Ishikawa (cell line): Measurements from ENCODE around the gene BTN3A1.

Experiments used
- CEBPB ChIP-seq: IDR thresholded peaks from 2 replicates; pipeline ENCODE4 v1.6.1; 2012
- CREB1 ChIP-seq: IDR thresholded peaks from 2 replicates; pipeline ENCODE4 v1.6.1; 2012; ENCODE audit warnings: low read depth
- EGR1 ChIP-seq: IDR thresholded peaks from 2 replicates; pipeline ENCODE4 v1.6.1; 2012
- EP300 ChIP-seq: IDR thresholded peaks from 2 replicates; pipeline ENCODE4 v1.6.1; 2012; ENCODE audit warnings: borderline replicate concordance
- FOXM1 ChIP-seq: IDR thresholded peaks from 2 replicates; pipeline ENCODE4 v1.6.1; 2012; ENCODE audit warnings: low read depth, borderline replicate concordance
- MAX ChIP-seq: IDR thresholded peaks from 2 replicates; pipeline ENCODE4 v1.6.1; 2012
- NFIC ChIP-seq: IDR thresholded peaks from 2 replicates; pipeline ENCODE4 v1.6.1; 2012
- RAD21 ChIP-seq: IDR thresholded peaks from 2 replicates; pipeline ENCODE4 v1.6.1; 2012; ENCODE audit warnings: low read depth
- TAF1 ChIP-seq: IDR thresholded peaks from 2 replicates; pipeline ENCODE4 v1.6.1; 2012; ENCODE audit warnings: low read depth, mild to moderate bottlenecking
- TCF12 ChIP-seq: IDR thresholded peaks from 2 replicates; pipeline ENCODE4 v1.6.1; 2012; ENCODE audit warnings: low read depth
- TEAD4 ChIP-seq: IDR thresholded peaks from 2 replicates; pipeline ENCODE4 v1.6.1; 2012
- USF1 ChIP-seq: IDR thresholded peaks from 2 replicates; pipeline ENCODE4 v1.6.1; 2012
- YY1 ChIP-seq: IDR thresholded peaks from 2 replicates; pipeline ENCODE4 v1.6.1; 2012; ENCODE audit warnings: low read depth
- ZBTB7A ChIP-seq: IDR thresholded peaks from 2 replicates; pipeline ENCODE4 v1.6.1; 2012; ENCODE audit warnings: low read depth
- TF ChIP-seq, protein P1 (sequence below): IDR thresholded peaks from 2 replicates; pipeline ENCODE4 v1.6.1; 2012; ENCODE audit warnings: low read depth, mild to moderate bottlenecking

BTN3A1 gene

GRCh38 chr6:26400626-26401025 lies 1.4 kb upstream of the BTN3A1 start:
- no peak for TF ChIP-seq TCF12
- no peak for TF ChIP-seq CREB1
- TF ChIP-seq, protein P1, sequence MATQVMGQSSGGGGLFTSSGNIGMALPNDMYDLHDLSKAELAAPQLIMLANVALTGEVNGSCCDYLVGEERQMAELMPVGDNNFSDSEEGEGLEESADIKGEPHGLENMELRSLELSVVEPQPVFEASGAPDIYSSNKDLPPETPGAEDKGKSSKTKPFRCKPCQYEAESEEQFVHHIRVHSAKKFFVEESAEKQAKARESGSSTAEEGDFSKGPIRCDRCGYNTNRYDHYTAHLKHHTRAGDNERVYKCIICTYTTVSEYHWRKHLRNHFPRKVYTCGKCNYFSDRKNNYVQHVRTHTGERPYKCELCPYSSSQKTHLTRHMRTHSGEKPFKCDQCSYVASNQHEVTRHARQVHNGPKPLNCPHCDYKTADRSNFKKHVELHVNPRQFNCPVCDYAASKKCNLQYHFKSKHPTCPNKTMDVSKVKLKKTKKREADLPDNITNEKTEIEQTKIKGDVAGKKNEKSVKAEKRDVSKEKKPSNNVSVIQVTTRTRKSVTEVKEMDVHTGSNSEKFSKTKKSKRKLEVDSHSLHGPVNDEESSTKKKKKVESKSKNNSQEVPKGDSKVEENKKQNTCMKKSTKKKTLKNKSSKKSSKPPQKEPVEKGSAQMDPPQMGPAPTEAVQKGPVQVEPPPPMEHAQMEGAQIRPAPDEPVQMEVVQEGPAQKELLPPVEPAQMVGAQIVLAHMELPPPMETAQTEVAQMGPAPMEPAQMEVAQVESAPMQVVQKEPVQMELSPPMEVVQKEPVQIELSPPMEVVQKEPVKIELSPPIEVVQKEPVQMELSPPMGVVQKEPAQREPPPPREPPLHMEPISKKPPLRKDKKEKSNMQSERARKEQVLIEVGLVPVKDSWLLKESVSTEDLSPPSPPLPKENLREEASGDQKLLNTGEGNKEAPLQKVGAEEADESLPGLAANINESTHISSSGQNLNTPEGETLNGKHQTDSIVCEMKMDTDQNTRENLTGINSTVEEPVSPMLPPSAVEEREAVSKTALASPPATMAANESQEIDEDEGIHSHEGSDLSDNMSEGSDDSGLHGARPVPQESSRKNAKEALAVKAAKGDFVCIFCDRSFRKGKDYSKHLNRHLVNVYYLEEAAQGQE = no peak

DNA sequence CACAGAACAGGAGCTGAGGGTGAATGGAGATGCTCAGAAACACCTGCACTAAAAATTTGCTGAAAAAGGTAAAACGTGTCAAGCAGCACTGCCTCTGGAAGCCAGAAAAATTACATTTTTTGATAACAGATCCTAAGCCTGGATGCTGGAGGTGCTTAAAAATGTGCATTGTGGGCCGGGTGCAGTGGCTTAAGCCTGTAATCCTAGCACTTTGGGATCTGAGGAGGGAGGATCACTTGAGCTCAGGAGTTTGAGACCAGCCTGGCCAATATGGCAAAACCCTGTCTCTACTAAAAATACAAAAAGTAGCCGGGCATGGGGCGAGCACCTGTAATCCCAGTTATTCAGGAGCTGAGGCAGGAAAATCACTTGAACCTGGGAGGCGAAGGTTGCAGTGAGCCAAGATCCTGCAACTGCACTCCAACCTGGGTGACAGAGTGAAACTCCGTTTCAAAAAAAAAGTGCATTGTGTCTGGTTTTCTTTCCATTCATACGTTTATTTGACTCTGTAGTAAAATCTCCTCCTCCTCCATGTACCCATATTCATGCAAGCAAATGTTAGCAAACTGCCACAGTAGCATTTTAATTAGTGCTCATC lies 587 bp upstream of the BTN3A1 start:
- TF ChIP-seq EGR1 (no peak), YY1 (no peak), RAD21 (no peak), MAX (no peak), TEAD4 (no peak), USF1 (no peak), NFIC (no peak), ZBTB7A (no peak), CEBPB (no peak), EP300 (no peak), FOXM1 (no peak), TCF12 (no peak), CREB1 (no peak), TAF1 (no peak)
- TF ChIP-seq, protein P1 = no peak

- TF ChIP-seq MAX (no peak), NFIC (no peak), USF1 (no peak), FOXM1 (no peak), TCF12 (no peak), EGR1 (no peak), CEBPB (no peak), CREB1 (no peak), ZBTB7A (no peak), TEAD4 (no peak), TAF1 (no peak), YY1 (no peak), EP300 (no peak), RAD21 (no peak)
- TF ChIP-seq, protein P1 = no peak
Observed at GRCh38 chr6:26403893-26404292, 1.8 kb downstream of the BTN3A1 start.

DNA sequence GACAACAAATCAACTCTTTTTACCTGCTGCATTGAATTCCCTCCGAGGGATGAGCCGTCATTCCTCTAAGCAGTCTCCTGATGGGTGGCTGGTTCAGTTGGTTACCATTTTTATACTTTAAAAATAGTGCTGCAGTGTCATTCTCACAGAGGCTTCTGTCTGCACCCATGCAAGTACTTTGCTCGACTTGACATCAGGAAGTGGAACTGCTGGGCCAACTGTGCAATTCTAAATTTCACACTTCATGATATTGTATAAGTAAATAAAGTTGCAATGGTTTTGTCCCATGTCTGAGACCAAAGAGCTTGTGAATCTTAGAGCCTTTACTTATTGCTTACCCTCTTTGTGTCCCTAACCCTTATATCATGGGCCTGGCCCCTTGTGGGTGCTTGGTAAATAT lies 2.5 kb downstream of the BTN3A1 start:
- TF ChIP-seq NFIC (no peak), EGR1 (no peak), CEBPB (no peak), TAF1 (no peak), RAD21 (no peak), USF1 (no peak), MAX (no peak), ZBTB7A (no peak), CREB1 (no peak), TCF12 (no peak), YY1 (no peak), EP300 (no peak), FOXM1 (no peak), TEAD4 (no peak)
- TF ChIP-seq, protein P1 = no peak
